ENCODE data around the gene GSAP. TPM values are rescaled to one million over a fixed set of nuclear protein-coding genes. Genes with fewer than 3 reads are reported as not detected.

Gene GSAP
- total and polyA plus RNA-seq, 9 of the 15 experiments (the other 6 are each of a cell fraction or from before 2014, with no cell fraction given) = 0.13 TPM; not detected in 8

GRCh38 chr7:77281780-77282478 lies 134.2 kb downstream of the GSAP start (continued):
- TF ChIP-seq BRF1 (IDR thresholded peaks at IDR 0.05; ENCODE audit: borderline replicate concordance, extremely low read depth, insufficient read length) = no peak
- TF ChIP-seq DEAF1 (CRISPR knock-in tag; IDR thresholded peaks at IDR 0.05) = no peak

GRCh38 chr7:77276120-77276519 lies 140.0 kb downstream of the GSAP start:
- Histone ChIP-seq H3K9me1 (ENCODE audit: control insufficient read depth, insufficient read depth, low read length) (no peaks in the 10 kb centered on the region), H3K27me3 (ENCODE audit: control insufficient read depth in 2 of 2, insufficient read depth in 2 of 2, low read length in 2 of 2) (peaks cover 3 to 9% of the 10 kb centered on the region in 2 experiments; a peak in 1 of 5 replicates), H2AFZ (ENCODE audit: low read depth, low read length) (no peak overlapping the region), H3K4me3 (no peak overlapping the region), H3K36me3 (ENCODE audit: control insufficient read depth, insufficient read depth, low read length) (no peaks in the 10 kb centered on the region), H3K4me1 (replicated peaks in 1 of 2; ENCODE audit: control insufficient read depth in 2 of 2, insufficient read depth in 2 of 2, low read length in 2 of 2) (no peaks in the 10 kb centered on the region), H3K4me2 (ENCODE audit: insufficient read depth, low read length) (no peak overlapping the region), H3K27ac (ENCODE audit: extremely low read depth, low read depth, low read length) (no peak overlapping the region), H3K79me2 (ENCODE audit: control insufficient read depth, insufficient read depth, low read length) (no peaks in the 10 kb centered on the region), H3K9ac (ENCODE audit: insufficient read depth in 1 of 2, low read depth in 2 of 2, low read length in 2 of 2) (no peak overlapping the region), H3K9me3 (replicated peaks; ENCODE audit: control insufficient read depth, insufficient read depth, low read depth, low read length) (no peaks in the 10 kb centered on the region), H4K20me1 (replicated peaks; ENCODE audit: control insufficient read depth, insufficient read depth, low read length) (no peaks in the 10 kb centered on the region)
- ATAC-seq (no peak), DNase-seq (ENCODE audit: extremely low read depth in 1 of 4, low spot score in 3 of 4) (no peak), FAIRE-seq (no peak)
- intact Hi-C loops (cut with micrococcal nuclease) (no loop called here), in situ Hi-C loops (cut with MboI) (no loop called here)
- ChIA-PET POLR2A (no interaction called here), CTCF (ENCODE audit: low intra/inter-chr PET ratio) (no interaction called here)
- 0% methylated on average over 4 of the region's 4 CpGs for WGBS (ENCODE audit: insufficient coverage, low coverage, missing lambda C conversion rate)
- no TSS peak for BruUV-seq (replicated peaks)
- no peak for TF ChIP-seq FOS (IDR thresholded peaks at IDR 0.05; ENCODE audit: extremely low read depth, insufficient read length)
- no peak for TF ChIP-seq NFXL1 (CRISPR knock-in tag; IDR thresholded peaks at IDR 0.05)
- no peak for TF ChIP-seq PREB (CRISPR knock-in tag; IDR thresholded peaks at IDR 0.05)
- TF ChIP-seq ZBTB49 (CRISPR knock-in tag; IDR thresholded peaks at IDR 0.05; ENCODE audit: borderline replicate concordance) = no peak
- no peak for TF ChIP-seq RNF2 (IDR thresholded peaks at IDR 0.05)
- TF ChIP-seq TSHZ1 (CRISPR knock-in tag; IDR thresholded peaks at IDR 0.05) = no peak
- TF ChIP-seq HDAC1 (IDR thresholded peaks at IDR 0.05) = no peak
- TF ChIP-seq PTRF (tag; IDR thresholded peaks at IDR 0.05) = no peak
- TF ChIP-seq RBM14 (IDR thresholded peaks at IDR 0.05; ENCODE audit: borderline replicate concordance, insufficient read depth, low read depth, low read length) = no peak
- TF ChIP-seq SMAD2 (IDR thresholded peaks at IDR 0.05; ENCODE audit: low read depth, low read length) = no peak
